SK-N-MC (cell line): Measurements from ENCODE around the gene TSPEAR.

ENCODE experiments used
- DNase-seq: peaks from one replicate; pipeline ENCODE4 v3.0.0-alpha.2; 2011; ENCODE audit warnings: low read depth, low spot score
- H3K27ac ChIP-seq: fragments of 200-600 bp; sonication (generic); 2 replicates; pipeline ENCODE4 v1.5.1; 2016; ENCODE audit warnings: mixed run types
- H3K36me3 ChIP-seq: fragments of 200-600 bp; sonication (generic); 2 replicates; pipeline ENCODE4 v1.6.1; 2017; ENCODE audit warnings: antibody characterized with exemption, low read length, mixed read lengths; ENCODE audit not compliant: insufficient read depth
- H3K4me3 ChIP-seq: fragments of 200-600 bp; sonication (generic); 2 replicates; pipeline ENCODE4 v1.5.1; 2016
- H3K9ac ChIP-seq: fragments of 200-600 bp; sonication (generic); 2 replicates; pipeline ENCODE4 v1.8.0; 2017; ENCODE audit warnings: mixed run types, mixed read lengths; ENCODE audit not compliant: insufficient read length
- H3K9me3 ChIP-seq: fragments of 200-600 bp; sonication (generic); 2 replicates; pipeline ENCODE4 v1.6.1; 2017; ENCODE audit warnings: low read depth, mild to moderate bottlenecking, antibody characterized with exemption, low read length, moderate library complexity, mixed read lengths
- EZH2 ChIP-seq: fragments of 200-600 bp; sonication (generic); IDR thresholded peaks from one replicate; pipeline ENCODE4 v1.6.1; 2017; ENCODE audit warnings: antibody characterized with exemption
- FOXP2 ChIP-seq: optimal IDR thresholded peaks from 2 replicates; pipeline ENCODE3; 2011; ENCODE audit warnings: mild to moderate bottlenecking, moderate library complexity; ENCODE audit not compliant: insufficient read depth; ENCODE audit errors: extremely low read length, control extremely low read depth
- POLR2AphosphoS5 ChIP-seq: IDR thresholded peaks from 2 replicates; pipeline ENCODE4 v1.6.1; 2012; ENCODE audit warnings: mild to moderate bottlenecking, low read depth, low read length, borderline replicate concordance

The TSPEAR gene

DNA sequence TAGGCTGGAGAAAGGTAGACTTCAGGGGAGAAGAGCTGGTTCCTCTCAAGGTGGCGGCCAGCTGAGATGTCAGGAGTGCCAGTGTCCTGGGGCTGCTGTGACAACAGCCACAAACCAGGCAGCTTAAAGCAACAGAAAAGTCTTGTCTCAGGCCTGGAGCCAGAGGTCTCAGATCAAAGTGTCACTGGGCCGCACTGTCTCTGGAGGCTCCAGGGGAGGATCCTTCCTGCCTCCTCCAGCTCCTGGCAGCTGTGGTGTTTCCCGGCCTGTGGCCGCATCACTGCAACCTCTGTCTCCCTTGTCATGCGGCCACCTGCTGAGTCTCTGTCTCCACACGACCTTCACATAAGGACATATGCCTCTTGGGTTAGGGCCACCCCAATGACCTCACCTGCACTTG is 24.4 kb upstream of the TSPEAR start:
- Histone ChIP-seq H3K9ac (no peak overlapping the region), H3K36me3 (peaks cover 76% of the 10 kb centered on the region), H3K4me3 (no peak overlapping the region), H3K9me3 (no peaks in the 10 kb centered on the region), H3K27ac (no peak overlapping the region)
- TF ChIP-seq FOXP2 = no peak
- TF ChIP-seq POLR2AphosphoS5 = no peak
- TF ChIP-seq EZH2 = no peak
- DNase-seq = no peak

DNA sequence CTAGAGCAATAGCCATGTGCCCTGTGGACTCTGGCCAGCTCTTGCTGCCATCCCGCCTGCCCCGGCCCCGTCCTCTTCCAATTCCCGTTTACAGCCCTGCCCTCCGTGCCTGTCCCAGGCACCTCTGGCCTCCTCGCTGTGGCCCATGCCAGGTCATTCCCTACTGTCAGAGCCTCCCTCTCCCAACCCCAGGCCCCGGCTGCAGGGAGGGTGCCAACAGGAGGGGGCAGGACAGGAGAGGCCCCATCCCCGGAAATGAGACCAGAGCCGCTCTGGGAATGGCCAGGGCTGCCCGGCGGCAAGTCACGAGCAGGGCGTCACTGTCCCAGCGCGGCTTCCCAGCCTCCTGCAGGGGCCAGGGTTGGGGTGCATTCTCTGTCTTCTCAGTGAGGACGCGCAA is 23.5 kb upstream of the TSPEAR start:
- H3K9me3 ChIP-seq = no peaks in the 10 kb centered on the region
- no peak overlapping the region for H3K4me3 ChIP-seq
- DNase-seq = no peak
- peaks cover 76% of the 10 kb centered on the region for H3K36me3 ChIP-seq
- H3K9ac ChIP-seq = no peak overlapping the region
- TF ChIP-seq FOXP2 (no peak), POLR2AphosphoS5 (no peak), EZH2 (no peak)
- H3K27ac ChIP-seq = no peak overlapping the region

DNA sequence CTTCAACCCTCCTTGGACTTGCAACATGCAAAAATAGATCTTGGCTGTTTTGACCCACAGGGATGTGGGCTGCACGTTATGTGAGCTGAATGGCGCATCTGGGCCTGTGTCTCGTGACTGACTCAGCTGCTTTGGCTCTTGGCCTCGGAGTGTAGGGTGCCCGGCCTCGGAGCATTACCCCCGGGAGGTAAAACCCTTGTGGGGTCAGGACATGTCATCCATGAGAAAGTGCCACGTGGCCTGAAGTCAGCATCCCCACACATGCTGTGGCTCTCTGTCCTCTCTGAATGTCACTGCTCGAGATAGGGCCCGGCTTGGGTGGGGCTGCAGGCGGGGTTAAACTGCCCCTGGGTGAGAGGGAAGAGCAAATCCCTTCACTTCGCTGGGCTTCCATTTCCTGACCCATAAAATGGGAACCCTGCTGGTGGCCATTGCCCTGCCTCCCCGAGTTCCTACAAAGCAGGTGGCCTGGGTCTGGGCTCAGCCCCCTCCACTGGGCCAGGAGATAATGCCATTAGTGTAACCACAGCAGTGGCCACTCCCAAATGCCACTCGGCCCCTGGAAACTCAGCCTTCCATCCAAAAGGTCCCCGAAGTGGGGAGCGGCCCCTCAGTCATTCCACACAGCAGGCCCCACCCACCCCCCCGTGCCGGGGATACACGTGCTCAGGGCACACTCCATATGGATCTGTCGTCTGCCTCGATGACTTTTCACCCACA is 22.8 kb upstream of the TSPEAR start:
- H3K27ac ChIP-seq = no peak overlapping the region
- peaks cover 76% of the 10 kb centered on the region for H3K36me3 ChIP-seq
- DNase-seq = no peak
- no peaks in the 10 kb centered on the region for H3K9me3 ChIP-seq
- TF ChIP-seq FOXP2 (no peak), EZH2 (no peak), POLR2AphosphoS5 (no peak)
- H3K9ac ChIP-seq = no peak overlapping the region
- no peak overlapping the region for H3K4me3 ChIP-seq

DNA sequence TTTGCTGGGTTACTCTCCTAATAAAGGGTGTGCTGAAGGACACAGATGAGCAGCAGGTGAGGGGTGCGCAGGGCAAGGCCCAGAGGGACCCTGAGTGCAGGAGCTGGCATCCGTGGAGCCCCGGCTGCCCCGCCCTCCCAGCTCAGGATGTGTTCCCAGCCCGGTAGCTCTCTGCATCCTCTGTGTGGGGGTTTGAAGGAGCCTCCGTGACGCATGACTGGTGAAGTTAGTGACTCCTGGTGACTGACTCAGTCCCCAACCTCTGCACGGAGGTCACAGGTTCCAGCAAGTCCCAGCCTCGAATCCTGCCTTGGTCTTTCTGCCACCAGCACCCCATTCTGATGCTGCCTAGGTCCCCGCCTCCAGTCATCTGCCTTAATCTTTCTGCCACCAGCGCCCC is 21.6 kb upstream of the TSPEAR start:
- Histone ChIP-seq H3K27ac (no peak overlapping the region), H3K9ac (no peak overlapping the region)
- DNase-seq = no peak

DNA sequence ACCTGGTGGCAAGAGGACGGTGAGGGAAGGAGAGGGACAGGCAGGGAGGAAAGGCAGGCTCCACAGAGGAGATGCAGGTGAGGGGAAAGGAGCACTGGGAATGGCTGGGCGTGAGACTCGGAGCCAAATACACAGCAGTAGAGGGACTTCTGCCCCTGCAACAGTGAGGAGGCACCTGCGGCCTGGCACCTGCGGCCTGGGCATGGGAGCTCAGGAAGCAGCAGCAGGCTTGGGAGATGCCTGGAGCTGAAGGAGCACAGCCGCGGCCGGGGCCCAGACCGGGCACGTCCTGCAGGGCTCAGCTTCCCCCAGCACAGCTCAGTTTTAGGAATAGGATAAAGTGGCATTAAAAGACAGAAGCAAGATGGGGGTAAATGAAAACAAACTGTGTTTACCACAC is 20.9 kb upstream of the TSPEAR start:
- Histone ChIP-seq H3K9me3 (no peaks in the 10 kb centered on the region), H3K9ac (no peak overlapping the region), H3K27ac (0 out of 2 replicates have a peak overlapping the region, but pooled peaks have one; percentile 21), H3K36me3 (peaks cover 65% of the 10 kb centered on the region), H3K4me3 (no peak overlapping the region)
- TF ChIP-seq FOXP2 = no peak
- TF ChIP-seq POLR2AphosphoS5 = no peak
- no peak for TF ChIP-seq EZH2
- no peak for DNase-seq

More for the DNA sequence above, 21.6 kb upstream of the TSPEAR start:
- no peaks in the 10 kb centered on the region for H3K9me3 ChIP-seq
- TF ChIP-seq EZH2 = no peak
- TF ChIP-seq FOXP2 = no peak
- no peak for TF ChIP-seq POLR2AphosphoS5
- H3K36me3 ChIP-seq = peaks cover 71% of the 10 kb centered on the region
- no peak overlapping the region for H3K4me3 ChIP-seq

DNA sequence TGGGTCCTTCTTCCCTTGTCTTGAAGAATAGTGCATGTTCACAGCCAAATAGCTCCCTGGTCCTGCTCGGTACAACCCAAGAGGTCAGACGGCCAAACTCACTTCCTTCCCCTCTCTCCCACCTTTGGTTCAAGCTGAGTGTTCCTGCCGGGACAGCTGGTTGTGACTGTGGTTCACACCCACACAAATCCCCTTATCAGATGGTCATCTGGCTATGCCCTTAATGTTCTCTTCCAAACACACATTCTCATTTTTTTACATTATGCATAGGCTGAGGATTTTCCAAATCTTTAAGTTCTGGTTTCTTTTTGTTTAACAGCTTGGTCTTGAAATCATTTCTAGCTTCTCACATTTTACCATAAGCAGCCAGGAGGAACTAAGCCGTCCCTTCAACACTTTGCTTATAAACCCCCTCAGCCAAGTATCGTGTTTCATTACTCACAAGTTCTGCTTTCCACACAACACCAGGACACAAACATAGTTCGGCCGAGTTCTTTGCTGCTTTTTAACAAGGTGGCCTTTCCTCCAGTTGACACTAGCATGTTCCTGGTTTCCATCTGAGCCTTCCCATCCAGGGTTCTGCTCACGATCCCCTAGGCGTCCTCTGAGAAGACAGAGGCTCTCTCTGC is 19.7 kb upstream of the TSPEAR start:
- TF ChIP-seq EZH2 = no peak
- TF ChIP-seq POLR2AphosphoS5 = no peak
- TF ChIP-seq FOXP2 = no peak
- Histone ChIP-seq H3K36me3 (peaks cover 57% of the 10 kb centered on the region), H3K27ac (0 out of 2 replicates have a peak overlapping the region, but pooled peaks have one; percentile 33), H3K9me3 (no peaks in the 10 kb centered on the region), H3K4me3 (no peak overlapping the region), H3K9ac (no peak overlapping the region)
- no peak for DNase-seq

DNA sequence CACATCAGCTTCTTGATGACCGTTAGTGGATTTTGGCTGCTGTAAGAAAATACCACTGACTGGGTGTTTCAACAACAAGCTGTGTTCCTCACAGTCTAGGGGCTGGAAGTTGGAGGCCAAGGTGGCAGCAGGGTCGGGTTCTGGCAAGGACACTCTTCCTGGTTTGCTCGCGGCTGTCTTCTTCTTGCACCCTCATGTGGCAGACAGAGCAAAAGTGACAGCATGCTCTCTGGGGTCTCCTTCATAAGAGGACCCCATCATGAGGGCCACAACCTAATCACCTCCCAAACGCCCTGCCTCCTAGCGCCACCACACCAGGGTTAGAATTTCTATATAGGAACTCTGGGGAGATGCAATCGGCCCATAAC is 18.6 kb upstream of the TSPEAR start:
- no peaks in the 10 kb centered on the region for H3K9me3 ChIP-seq
- no peak overlapping the region for H3K27ac ChIP-seq
- H3K9ac ChIP-seq = no peak overlapping the region
- TF ChIP-seq EZH2 = no peak
- TF ChIP-seq FOXP2 = no peak
- no peak for TF ChIP-seq POLR2AphosphoS5
- no peak overlapping the region for H3K4me3 ChIP-seq
- H3K36me3 ChIP-seq = peaks cover 46% of the 10 kb centered on the region
- no peak for DNase-seq

DNA sequence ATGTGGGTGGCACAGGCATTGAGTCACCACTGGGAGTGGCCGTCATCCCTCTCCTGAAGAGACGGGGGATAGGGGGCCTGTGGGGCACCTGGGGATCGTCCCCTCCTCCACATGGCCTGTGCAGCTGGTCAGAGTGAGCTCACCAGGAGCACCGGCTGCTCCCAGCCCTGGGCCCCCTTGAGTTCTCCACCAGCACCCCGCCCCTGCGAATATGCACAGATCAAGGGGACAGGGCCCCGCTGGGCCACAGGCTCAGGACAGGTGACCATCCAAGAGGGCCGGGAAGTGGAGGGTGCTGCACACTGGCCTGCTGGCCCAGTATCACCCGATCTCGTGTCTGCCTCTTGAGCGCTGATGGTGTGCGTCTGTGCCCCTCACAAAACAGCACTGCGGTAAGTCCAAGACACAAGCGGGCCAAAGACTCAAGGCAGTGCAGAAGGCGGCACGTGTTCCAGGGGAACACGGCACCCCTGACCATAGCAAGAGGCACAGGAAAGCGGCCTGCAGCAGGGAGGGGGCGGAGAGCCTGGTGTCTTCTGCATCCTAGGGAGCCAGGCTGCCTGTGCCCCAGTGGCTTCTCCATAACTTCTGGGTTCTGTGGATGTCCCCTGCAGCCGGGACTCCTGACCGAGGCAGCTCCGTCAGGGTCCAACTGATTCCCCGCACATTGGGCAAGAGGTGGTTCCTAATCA is 18.1 kb upstream of the TSPEAR start:
- Histone ChIP-seq H3K4me3 (no peak overlapping the region), H3K9me3 (no peaks in the 10 kb centered on the region), H3K36me3 (peaks cover 46% of the 10 kb centered on the region), H3K9ac (no peak overlapping the region), H3K27ac (no peak overlapping the region)
- TF ChIP-seq EZH2 = no peak
- TF ChIP-seq POLR2AphosphoS5 = no peak
- no peak for TF ChIP-seq FOXP2
- DNase-seq = no peak

DNA sequence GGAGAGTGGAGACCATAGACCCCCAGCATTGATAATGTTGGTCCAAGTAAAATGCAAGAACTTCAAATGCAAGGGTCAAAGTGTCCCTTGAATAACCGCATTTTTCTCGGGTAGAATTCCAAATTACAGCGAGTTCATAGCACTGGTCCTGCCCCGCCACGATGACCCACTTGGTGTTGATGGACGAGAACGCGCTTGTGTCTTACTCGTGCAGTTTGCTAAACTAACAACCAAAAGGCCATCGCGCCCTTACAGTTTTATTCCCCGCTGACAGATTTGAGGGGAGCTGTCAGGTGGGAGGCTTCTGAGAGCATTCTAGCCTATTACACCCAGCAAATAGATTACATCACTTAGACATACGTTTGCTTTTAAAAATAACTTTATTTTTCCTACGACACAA is 17.3 kb upstream of the TSPEAR start:
- H3K27ac ChIP-seq = no peak overlapping the region
- H3K4me3 ChIP-seq = no peak overlapping the region
- peaks cover 45% of the 10 kb centered on the region for H3K36me3 ChIP-seq
- TF ChIP-seq FOXP2 (no peak), EZH2 (no peak), POLR2AphosphoS5 (no peak)
- H3K9me3 ChIP-seq = no peaks in the 10 kb centered on the region
- no peak for DNase-seq
- no peak overlapping the region for H3K9ac ChIP-seq
